A549 (cell line): Measurements from ENCODE around the gene ZFC3H1. TPM values are rescaled to one million over a fixed set of nuclear protein-coding genes. Genes with fewer than 3 reads are reported as not detected.

Source experiments
- ATAC-seq, 2 experiments: fragments of 200-7000 bp in 1 of 2; fragments of >200 bp in 1 of 2; cut with Nextera tagmentation in 1 of 2; cut with Tn5 transposase in 1 of 2; 3 replicates each; pipeline versions ENCODE4 v1.8.0 to v1.9.1; 2018 to 2020; ENCODE audit warnings: mild to moderate bottlenecking in 1 of 2, moderate library complexity in 1 of 2
- CTCF ChIA-PET: fragments of 300-600 bp; sonication (Branson Sonifier 250); formaldehyde crosslinking; extraction: SDS; loops from one replicate; lab custom pipeline; 2021; ENCODE audit warnings: antibody characterized with exemption, inconsistent platforms; lab: Yijun Ruan, JAX
- POLR2A ChIA-PET: fragments of 350-600 bp; formaldehyde crosslinking; extraction: SDS; loops from one replicate; lab custom pipeline; 2021; ENCODE audit warnings: antibody characterized with exemption, inconsistent platforms; lab: Yijun Ruan, JAX
- DNase-seq, 2 experiments: peaks; one replicate each; pipeline versions ENCODE4 v3.0.0 to v3.0.0-alpha.2; 2011 to 2016; ENCODE audit warnings: low read depth in 1 of 2, low spot score in 1 of 2
- FAIRE-seq: peaks from 2 replicates; lab custom pipeline; 2011; peaks lifted over from hg19 to GRCh38; lab: Jason Lieb, UNC
- H3K27ac ChIP-seq, 2 experiments: fragments of >200 bp; sonication (Bioruptor Twin); formaldehyde crosslinking; 3 replicates each; pipeline ENCODE4 v1.5.1; 2016 to 2017
- H3K4me1 ChIP-seq: fragments of >200 bp; sonication (Bioruptor Twin); formaldehyde crosslinking; 3 replicates; pipeline ENCODE4 v1.6.1; 2016
- H3K4me2 ChIP-seq: fragments of >200 bp; sonication (Bioruptor Twin); formaldehyde crosslinking; 3 replicates; pipeline ENCODE4 v1.6.1; 2016
- H3K4me3 ChIP-seq: fragments of >200 bp; sonication (Bioruptor Twin); formaldehyde crosslinking; 3 replicates; pipeline ENCODE4 v1.5.1; 2016
- H3K9me3 ChIP-seq: fragments of >200 bp; sonication (Bioruptor Twin); formaldehyde crosslinking; 3 replicates; pipeline ENCODE4 v1.6.1; 2016
- CBX8 ChIP-seq: fragments of 200-600 bp; sonication (generic); IDR thresholded peaks from 2 replicates; pipeline ENCODE4 v1.6.1; 2016
- EHMT2 ChIP-seq: fragments of 200-600 bp; sonication (generic); IDR thresholded peaks from 2 replicates; pipeline ENCODE4 v1.6.1; 2016; ENCODE audit warnings: antibody characterized with exemption, low read depth, mild to moderate bottlenecking, moderate library complexity
- EP300 ChIP-seq, 2 experiments: fragments of >200 bp; sonication (Bioruptor Twin); formaldehyde crosslinking; IDR thresholded peaks; 2 replicates in 1 of 2; 3 replicates in 1 of 2; pipeline ENCODE4 v1.6.1; 2016 to 2017
- ESRRA ChIP-seq: fragments of 150-350 bp; IDR thresholded peaks from 2 replicates; pipeline ENCODE4 v1.6.1; 2014; ENCODE audit warnings: mild to moderate bottlenecking, low read length, borderline replicate concordance
- FOSB ChIP-seq: fragments of 250-450 bp; sonication (Bioruptor Pico); IDR thresholded peaks from 2 replicates; pipeline ENCODE4 v1.5.0; 2020; ENCODE audit warnings: mild to moderate bottlenecking, moderate library complexity
- GATA3 ChIP-seq: IDR thresholded peaks from 2 replicates; pipeline ENCODE4 v1.6.1; 2012; ENCODE audit warnings: borderline replicate concordance
- HEYL ChIP-seq: fragments of 250-450 bp; sonication (Bioruptor Pico); IDR thresholded peaks from 2 replicates; pipeline ENCODE4 v1.8.0; 2021; ENCODE audit warnings: mild to moderate bottlenecking, moderate library complexity
- HOXB5 ChIP-seq: fragments of 250-450 bp; sonication (Bioruptor Pico); IDR thresholded peaks from 2 replicates; pipeline ENCODE4 v1.5.0; 2020; ENCODE audit warnings: mild to moderate bottlenecking, moderate library complexity
- KDM1A ChIP-seq: fragments of 200-600 bp; sonication (generic); IDR thresholded peaks from 2 replicates; pipeline ENCODE4 v1.6.1; 2016; ENCODE audit warnings: low read depth, mild to moderate bottlenecking
- MAFK ChIP-seq: fragments of 450-650 bp; IDR thresholded peaks from 2 replicates; pipeline ENCODE4 v1.6.1; 2014; ENCODE audit not compliant: partially characterized antibody
- MAX ChIP-seq: IDR thresholded peaks from 2 replicates; pipeline ENCODE4 v1.6.1; 2012
- NFE2L2 ChIP-seq: fragments of 150-350 bp; conservative IDR thresholded peaks from 2 replicates; pipeline ENCODE4 v1.6.1; 2014; ENCODE audit warnings: low read length
- NPAS2 ChIP-seq: fragments of 250-450 bp; sonication (Bioruptor Pico); IDR thresholded peaks from 2 replicates; pipeline ENCODE4 v1.8.0; 2022; ENCODE audit warnings: mild to moderate bottlenecking, moderate library complexity, borderline replicate concordance
- NR3C1 ChIP-seq: fragments of >200 bp; sonication (Bioruptor Twin); formaldehyde crosslinking; IDR thresholded peaks from 3 replicates; pipeline ENCODE4 v1.6.1; 2017
- PBX3 ChIP-seq: IDR thresholded peaks from 2 replicates; pipeline ENCODE4 v1.6.1; 2012
- POLR2AphosphoS2 ChIP-seq: conservative IDR thresholded peaks from 2 replicates; pipeline ENCODE4 v1.6.1; 2012; ENCODE audit warnings: low read length, improper control_type of control experiment, inconsistent platforms
- RAD21 ChIP-seq, 2 experiments: fragments of >200 bp in 1 of 2; sonication (Bioruptor Twin) in 1 of 2; formaldehyde crosslinking in 1 of 2; IDR thresholded peaks in 1 of 2; conservative IDR thresholded peaks in 1 of 2; 2 replicates in 1 of 2; 3 replicates in 1 of 2; pipeline ENCODE4 v1.6.1; 2012 to 2018; ENCODE audit warnings: inconsistent platforms in 1 of 2
- RARB ChIP-seq: fragments of 250-450 bp; sonication (Bioruptor Pico); IDR thresholded peaks from 2 replicates; pipeline ENCODE4 v1.8.0; 2021; ENCODE audit warnings: mild to moderate bottlenecking, moderate library complexity
- RCOR1 ChIP-seq: fragments of 150-350 bp; IDR thresholded peaks from 2 replicates; pipeline ENCODE4 v1.6.1; 2014; ENCODE audit warnings: antibody characterized with exemption, low read length, low read depth
- RFX5 ChIP-seq: fragments of 450-650 bp; IDR thresholded peaks from 2 replicates; pipeline ENCODE4 v1.7.1; 2014; ENCODE audit warnings: antibody characterized with exemption, mild to moderate bottlenecking, moderate library complexity
- ZC3H11A ChIP-seq: fragments of 450-650 bp; IDR thresholded peaks from 2 replicates; pipeline ENCODE4 v1.6.1; 2014; ENCODE audit warnings: antibody characterized with exemption, mild to moderate bottlenecking
- ZFP36 ChIP-seq: fragments of 450-650 bp; IDR thresholded peaks from 2 replicates; pipeline ENCODE4 v1.6.1; 2014; ENCODE audit warnings: borderline replicate concordance; ENCODE audit not compliant: partially characterized antibody
- WGBS: methylation state at CpG from one replicate; pipeline ENCODE4 v1.1.6; 2017; ENCODE audit errors: missing lambda C conversion rate; 5-methylcytosine and 5-hydroxymethylcytosine counted together
- polyA plus RNA-seq, 4 experiments: library from polyadenylated mRNA; depleted of rRNA in 3 of 4; stranded (reverse); fragments of >200 nt; fragmentation: RNase III in 1 of 4; extraction: RNeasy Plus Mini Kit Qiagen cat#74134 plus additional on column Dnase treatment in 1 of 4; gene quantifications; 2 replicates in 3 of 4; 3 replicates in 1 of 4; pipeline ENCODE4 v1.2.3, GENCODE V29; 2011 to 2017
- TF ChIP-seq, protein P1 (sequence below): fragments of 150-350 bp; IDR thresholded peaks from 2 replicates; pipeline ENCODE4 v1.6.1; 2014; ENCODE audit warnings: low read depth, mild to moderate bottlenecking, low read length
- TF ChIP-seq, protein P2 (sequence below): fragments of >200 bp; sonication (Bioruptor Twin); formaldehyde crosslinking; IDR thresholded peaks from 3 replicates; pipeline ENCODE4 v1.6.1; 2016

The ZFC3H1 gene
- polyA plus RNA-seq, 2 of the 4 experiments (the other 2 are of a cell fraction) = 18.9 to 58.3 TPM

GRCh38 chr12:71627438-71628002, 36.1 kb downstream of the ZFC3H1 start:
- no peak overlapping the region for H3K27ac ChIP-seq
- H3K4me1 ChIP-seq = no peaks in the 10 kb centered on the region
- H3K4me2 ChIP-seq = no peak overlapping the region
- CTCF ChIA-PET = interaction anchor here (0.5 to 1.9 kb wide), 2 partner anchors 9 to 11 kb away, joined by 3 to 6 read pairs; no protein-coding TSS in a partner anchor
- POLR2A ChIA-PET = no interaction called here
- ATAC-seq (no peak), DNase-seq (no peak), FAIRE-seq (no peak)
- 91% methylated on average over 2 of the region's 2 CpGs for WGBS
- TF ChIP-seq MAFK (no peak), NR3C1 (no peak), RAD21 (conservative IDR thresholded peaks at IDR 0.05 in 1 of 2, IDR thresholded peaks at IDR 0.05 in 1 of 2) (no peak), RARB (CRISPR knock-in tag) (no peak), NPAS2 (no peak), GATA3 (no peak), RCOR1 (no peak)
- TF ChIP-seq, protein P1, sequence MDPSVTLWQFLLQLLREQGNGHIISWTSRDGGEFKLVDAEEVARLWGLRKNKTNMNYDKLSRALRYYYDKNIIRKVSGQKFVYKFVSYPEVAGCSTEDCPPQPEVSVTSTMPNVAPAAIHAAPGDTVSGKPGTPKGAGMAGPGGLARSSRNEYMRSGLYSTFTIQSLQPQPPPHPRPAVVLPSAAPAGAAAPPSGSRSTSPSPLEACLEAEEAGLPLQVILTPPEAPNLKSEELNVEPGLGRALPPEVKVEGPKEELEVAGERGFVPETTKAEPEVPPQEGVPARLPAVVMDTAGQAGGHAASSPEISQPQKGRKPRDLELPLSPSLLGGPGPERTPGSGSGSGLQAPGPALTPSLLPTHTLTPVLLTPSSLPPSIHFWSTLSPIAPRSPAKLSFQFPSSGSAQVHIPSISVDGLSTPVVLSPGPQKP = no peak
- TF ChIP-seq, all 56 proteins: peak for 0
- Histone ChIP-seq H3K4me3 (no peak overlapping the region), H3K9me3 (no peaks in the 10 kb centered on the region)

GRCh38 chr12:71626768-71627167, 36.9 kb downstream of the ZFC3H1 start:
- ChIA-PET POLR2A (no interaction called here), CTCF (interaction anchor here (0.5 to 1.8 kb wide), 3 partner anchors 10 to 120 kb away, joined by 3 to 9 read pairs (median 4); no protein-coding TSS in a partner anchor)
- WGBS = 49% methylated on average over 3 of the region's 3 CpGs
- Histone ChIP-seq H3K27ac (no peak overlapping the region), H3K4me2 (no peak overlapping the region)
- no peak for ATAC-seq
- DNase-seq = no peak
- TF ChIP-seq RARB (CRISPR knock-in tag) = no peak
- TF ChIP-seq KDM1A = no peak
- TF ChIP-seq, protein P2, sequence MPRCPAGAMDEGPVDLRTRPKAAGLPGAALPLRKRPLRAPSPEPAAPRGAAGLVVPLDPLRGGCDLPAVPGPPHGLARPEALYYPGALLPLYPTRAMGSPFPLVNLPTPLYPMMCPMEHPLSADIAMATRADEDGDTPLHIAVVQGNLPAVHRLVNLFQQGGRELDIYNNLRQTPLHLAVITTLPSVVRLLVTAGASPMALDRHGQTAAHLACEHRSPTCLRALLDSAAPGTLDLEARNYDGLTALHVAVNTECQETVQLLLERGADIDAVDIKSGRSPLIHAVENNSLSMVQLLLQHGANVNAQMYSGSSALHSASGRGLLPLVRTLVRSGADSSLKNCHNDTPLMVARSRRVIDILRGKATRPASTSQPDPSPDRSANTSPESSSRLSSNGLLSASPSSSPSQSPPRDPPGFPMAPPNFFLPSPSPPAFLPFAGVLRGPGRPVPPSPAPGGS = no peak
- no peak for TF ChIP-seq ESRRA
- TF ChIP-seq NFE2L2 = no peak
- no peak for TF ChIP-seq ZFP36
- no peak for TF ChIP-seq EP300 (IDR thresholded peaks at IDR 0.05)
- TF ChIP-seq, protein P1 = no peak
- no peak for TF ChIP-seq EHMT2
- TF ChIP-seq HOXB5 = no peak
- TF ChIP-seq, all 56 proteins: peak for 0
- Histone ChIP-seq H3K4me3 (no peak overlapping the region), H3K9me3 (no peaks in the 10 kb centered on the region), H3K4me1 (no peaks in the 10 kb centered on the region)
- no peak for FAIRE-seq

GRCh38 chr12:71626098-71626497, 37.5 kb downstream of the ZFC3H1 start:
- ChIA-PET POLR2A (no interaction called here), CTCF (interaction anchor here (0.6 to 1.8 kb wide), 3 partner anchors 10 to 1749 kb away, joined by 3 to 9 read pairs (median 4); no protein-coding TSS in a partner anchor)
- H3K4me3 ChIP-seq = no peak overlapping the region
- H3K27ac ChIP-seq = no peak overlapping the region
- H3K9me3 ChIP-seq = no peaks in the 10 kb centered on the region
- no peak overlapping the region for H3K4me2 ChIP-seq
- FAIRE-seq = no peak
- no peak for DNase-seq
- WGBS = 96% methylated on average over 5 of the region's 5 CpGs
- H3K4me1 ChIP-seq = no peaks in the 10 kb centered on the region
- no peak for TF ChIP-seq GATA3
- no peak for TF ChIP-seq EP300 (IDR thresholded peaks at IDR 0.05)
- TF ChIP-seq RAD21 (conservative IDR thresholded peaks at IDR 0.05 in 1 of 2, IDR thresholded peaks at IDR 0.05 in 1 of 2) = no peak
- no peak for TF ChIP-seq POLR2AphosphoS2
- no peak for TF ChIP-seq CBX8
- TF ChIP-seq HEYL (CRISPR knock-in tag) = no peak
- TF ChIP-seq PBX3 = no peak
- TF ChIP-seq NPAS2 = no peak
- TF ChIP-seq FOSB (CRISPR knock-in tag) = no peak
- no peak for TF ChIP-seq MAX
- no peak for TF ChIP-seq ZC3H11A
- TF ChIP-seq RFX5 = no peak
- TF ChIP-seq, all 56 proteins: peak for 0
- ATAC-seq = no peak
